ENCODE data around the gene HOXC9. TPM values are rescaled to one million over a fixed set of nuclear protein-coding genes. Genes with fewer than 3 reads are reported as not detected.

The HOXC9 gene
- total and polyA plus RNA-seq, 2 of the 8 experiments (the other 6 are each of a cell fraction or from before 2014, with no cell fraction given): not detected

- TF ChIP-seq CHD7 (IDR thresholded peaks at IDR 0.05; ENCODE audit: insufficient replicate concordance, low read length): no peak
Measured at GRCh38 chr12:53963434-53964314, 36.3 kb upstream of the HOXC9 start (continued).
